HepG2 (cell line): ENCODE results near the gene MTRR. TPM values are rescaled to one million over a fixed set of nuclear protein-coding genes. Genes with fewer than 3 reads are reported as not detected.

ENCODE experiments used
- ATAC-seq: fragments of 200-7000 bp; cut with Tn5 transposase; 3 replicates; pipeline ENCODE4 v1.9.1; 2020; ENCODE audit warnings: mild to moderate bottlenecking, moderate library complexity
- BruUV-seq: library from RNA; stranded (reverse); fragments of 400-500 nt; replicated peaks from 2 replicates; lab custom pipeline; 2021; lab: Mats Ljungman, UMichigan
- CTCF ChIA-PET: fragments of 300-600 bp; formaldehyde crosslinking; extraction: SDS; loops from one replicate; lab custom pipeline; 2021; ENCODE audit warnings: low total read pairs, inconsistent platforms, low intra/inter-chr PET ratio; lab: Yijun Ruan, JAX
- POLR2A ChIA-PET: fragments of 350-600 bp; sonication (Branson Sonifier 250); formaldehyde crosslinking; loops from one replicate; lab custom pipeline; 2020; ENCODE audit warnings: antibody characterized with exemption, inconsistent platforms; lab: Yijun Ruan, JAX
- DNase-seq: peaks from one replicate; pipeline ENCODE4 v3.0.0-alpha.2; 2015; ENCODE audit warnings: low spot score
- FAIRE-seq: peaks from 3 replicates; lab custom pipeline; 2011; peaks lifted over from hg19 to GRCh38; lab: Jason Lieb, UNC
- H2AFZ ChIP-seq: one replicate; pipeline ENCODE4 v1.6.1; 2011; ENCODE audit warnings: low read length, inconsistent platforms
- H3K27ac ChIP-seq: fragments of 300-600 bp; 3 replicates; pipeline ENCODE4 v1.8.0; 2011; ENCODE audit warnings: mixed run types, mild to moderate bottlenecking, mixed read lengths, low read length, inconsistent platforms; ENCODE audit not compliant: insufficient read depth; ENCODE audit errors: extremely low read length
- H3K27me3 ChIP-seq, 2 experiments: fragments of 200-600 bp in 1 of 2; 2 replicates in 1 of 2; 3 replicates in 1 of 2; pipeline versions ENCODE4 v1.6.0 to v1.8.0; 2011; ENCODE audit warnings: low read length in 2 of 2, mild to moderate bottlenecking in 2 of 2, moderate library complexity in 2 of 2, inconsistent platforms in 1 of 2; ENCODE audit not compliant: insufficient read depth in 2 of 2, control insufficient read depth in 1 of 2
- H3K36me3 ChIP-seq, 2 experiments: fragments of 200-600 bp in 1 of 2; replicated peaks in 1 of 2; 2 replicates in 1 of 2; 3 replicates in 1 of 2; pipeline versions ENCODE4 v1.5.1 to v1.8.0; 2011; ENCODE audit warnings: low read length in 2 of 2, inconsistent platforms in 1 of 2; ENCODE audit not compliant: insufficient read depth in 2 of 2, control insufficient read depth in 1 of 2
- H3K4me1 ChIP-seq: 2 replicates; pipeline ENCODE4 v1.5.1; 2012; ENCODE audit warnings: low read length, inconsistent platforms; ENCODE audit not compliant: insufficient read depth
- H3K4me2 ChIP-seq: 2 replicates; pipeline ENCODE4 v1.6.0; 2011; ENCODE audit warnings: low read depth, low read length, inconsistent platforms
- H3K4me3 ChIP-seq, 3 experiments: fragments of 200-600 bp in 1 of 3; sonication (generic), shearing (Covaris generic) in 1 of 3; replicated peaks in 1 of 3; 2 replicates each; pipeline ENCODE4 v1.5.1; 2011 to 2016; ENCODE audit warnings: low read length in 3 of 3, inconsistent platforms in 2 of 3, low read depth in 2 of 3, mild to moderate bottlenecking in 2 of 3, control low read depth in 1 of 3, mixed read lengths in 1 of 3; ENCODE audit not compliant: insufficient read depth in 1 of 3
- H3K79me2 ChIP-seq: one replicate; pipeline ENCODE4 v1.6.1; 2011; ENCODE audit warnings: low read length, inconsistent platforms; ENCODE audit not compliant: insufficient read depth
- H3K9ac ChIP-seq: 2 replicates; pipeline ENCODE4 v1.6.0; 2011; ENCODE audit warnings: mild to moderate bottlenecking, low read depth, low read length, inconsistent platforms; ENCODE audit not compliant: insufficient read depth
- H3K9me3 ChIP-seq: 2 replicates; pipeline ENCODE4 v1.5.1; 2012; ENCODE audit warnings: mild to moderate bottlenecking, low read length
- H4K20me1 ChIP-seq: 2 replicates; pipeline ENCODE4 v1.6.0; 2011; ENCODE audit warnings: inconsistent platforms, mild to moderate bottlenecking, low read length, moderate library complexity; ENCODE audit not compliant: insufficient read depth
- BHLHE40 ChIP-seq: IDR thresholded peaks from 2 replicates; pipeline ENCODE4 v1.6.1; 2011; ENCODE audit warnings: low read length, improper control_type of control experiment
- DNMT3B ChIP-seq: conservative IDR thresholded peaks from 2 replicates; pipeline ENCODE4 v1.6.1; 2016; ENCODE audit warnings: missing biosample characterization, control low read depth
- FOSL2 ChIP-seq: sonication (generic); formaldehyde crosslinking; IDR thresholded peaks from 2 replicates; pipeline ENCODE4 v1.4.0; 2020; ENCODE audit warnings: missing genetic modification reagents
- KAT8 ChIP-seq: IDR thresholded peaks from 2 replicates; pipeline ENCODE4 v1.6.1; 2016; ENCODE audit warnings: missing genetic modification reagents, missing compliant biosample characterization
- KLF11 ChIP-seq: IDR thresholded peaks from 2 replicates; pipeline ENCODE4 v1.6.1; 2016; ENCODE audit warnings: missing compliant biosample characterization
- NFIB ChIP-seq: sonication (generic); formaldehyde crosslinking; IDR thresholded peaks from 2 replicates; pipeline ENCODE4 v1.9.0; 2021; ENCODE audit warnings: missing genetic modification reagents, mild to moderate bottlenecking, borderline replicate concordance
- POLR2AphosphoS5 ChIP-seq: IDR thresholded peaks from 2 replicates; pipeline ENCODE4 v1.6.1; 2012; ENCODE audit warnings: low read depth, low read length
- TFE3 ChIP-seq: IDR thresholded peaks from 2 replicates; pipeline ENCODE4 v1.6.1; 2016
- TP53 ChIP-seq: sonication (generic); formaldehyde crosslinking; conservative IDR thresholded peaks from 2 replicates; pipeline ENCODE4 v1.4.0; 2020; ENCODE audit warnings: missing genetic modification reagents
- TRIM22 ChIP-seq: fragments of 450-650 bp; IDR thresholded peaks from 2 replicates; pipeline ENCODE4 v1.6.1; 2017
- ZNF224 ChIP-seq: sonication (generic); formaldehyde crosslinking; IDR thresholded peaks from 2 replicates; pipeline ENCODE4 v1.5.0; 2020; ENCODE audit warnings: mild to moderate bottlenecking, missing genetic modification reagents
- ZNF30 ChIP-seq: sonication (generic); formaldehyde crosslinking; IDR thresholded peaks from 2 replicates; pipeline ENCODE4 v1.5.0; 2020; ENCODE audit warnings: mild to moderate bottlenecking, missing genetic modification reagents
- ZNF644 ChIP-seq: IDR thresholded peaks from 2 replicates; pipeline ENCODE4 v1.6.1; 2016; ENCODE audit warnings: low read depth
- ZNF646 ChIP-seq: sonication (generic); formaldehyde crosslinking; IDR thresholded peaks from 2 replicates; pipeline ENCODE4 v1.9.0; 2021; ENCODE audit warnings: mild to moderate bottlenecking, missing genetic modification reagents
- ZNF841 ChIP-seq: sonication (generic); formaldehyde crosslinking; IDR thresholded peaks from 2 replicates; pipeline ENCODE4 v1.8.1; 2023; ENCODE audit warnings: missing genetic modification reagents, borderline replicate concordance
- in situ Hi-C: cut with HindIII; loops from 2 replicates; pipeline ENCODE4 v1.10.0; 2017; ENCODE audit warnings: low pct_unique_long_range_greater_than_20kb; ENCODE audit not compliant: extremely low pct_ligation_motif_present
- intact Hi-C: fragments of 100-400 bp; cut with micrococcal nuclease; formaldehyde crosslinking; loops from one replicate; pipeline ENCODE4 v1.10.0; 2022; ENCODE audit not compliant: unreplicated experiment
- polyA plus RNA-seq, 8 experiments: library from polyadenylated mRNA; depleted of rRNA in 3 of 8; stranded (reverse) in 7 of 8; unstranded in 1 of 8; fragments of >200 nt; fragmentation: Illumina TruSeq in 4 of 8; extraction: Trizol in 4 of 8; gene quantifications; 2 replicates each; pipeline versions ENCODE4 v1.2.1 to v1.2.3, GENCODE V29; 2011 to 2016; ENCODE audit warnings: low read depth in 4 of 8, missing spikeins in 1 of 8, mixed read lengths in 1 of 8; ENCODE audit not compliant: insufficient read depth in 1 of 8
- total RNA-seq, 5 experiments: library from RNA; depleted of rRNA; stranded (reverse); fragments of >200 nt; fragmentation: Illumina TruSeq; extraction: Trizol; gene quantifications; 2 replicates each; pipeline ENCODE4 v1.2.3, GENCODE V29; 2016; ENCODE audit warnings: low read depth in 1 of 5
- TF ChIP-seq, protein P1 (sequence below), 2 experiments: fragments of 450-650 bp in 1 of 2; sonication (generic) in 1 of 2; formaldehyde crosslinking; IDR thresholded peaks; 2 replicates each; pipeline versions ENCODE4 v1.5.0 to v1.8.0; 2020 to 2022; ENCODE audit warnings: mild to moderate bottlenecking in 1 of 2, missing genetic modification reagents in 1 of 2

The MTRR gene
- total and polyA plus RNA-seq, 2 of the 13 experiments (the other 11 are each of a cell fraction or from before 2014, with no cell fraction given), result 39.2 to 59.2 TPM

DNA sequence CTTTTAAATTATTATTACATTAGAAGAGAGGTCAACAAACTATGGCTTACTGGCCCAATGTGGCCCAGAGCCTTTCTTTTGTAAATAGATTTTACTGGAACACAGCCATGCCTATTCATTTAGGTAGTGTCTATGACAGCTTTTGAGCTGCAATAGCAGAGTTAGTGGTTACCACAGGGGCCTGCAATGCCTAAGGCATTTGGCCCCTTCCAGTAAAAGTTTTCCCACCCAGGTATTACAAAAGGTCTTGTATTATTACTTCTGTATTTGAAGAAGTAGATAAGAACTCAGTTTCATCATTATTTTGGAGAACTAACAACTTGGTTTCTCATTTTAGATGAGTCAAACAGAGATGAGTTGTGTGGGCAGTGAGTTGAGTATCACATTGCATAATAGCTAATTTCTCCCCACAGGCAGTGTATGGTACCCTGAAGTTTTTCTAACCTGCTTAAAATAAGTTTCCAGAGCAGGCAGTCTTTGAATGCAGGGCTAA, 9.5 kb downstream of the MTRR start:
- peak; percentile 49 for ATAC-seq
- DNase-seq, result peak; percentile 41
- H3K4me2 ChIP-seq, result peak overlapping the region; percentile 64
- POLR2A ChIA-PET, result interaction anchor here (2.4 kb wide), 1 partner anchor 10 kb away, joined by 16 read pairs; the partner anchor contains the start of genes FASTKD3 and MTRR
- CTCF ChIA-PET, result no interaction called here
- no peak overlapping the region; a peak in 1 of 6 replicates for H3K4me3 ChIP-seq
- BruUV-seq, result no TSS peak
- intact Hi-C loops, result no loop called here
- in situ Hi-C loops, result no loop called here
- peaks cover 62% of the 10 kb centered on the region for H3K79me2 ChIP-seq
- peaks cover 52% of the 10 kb centered on the region for H3K4me1 ChIP-seq
- H3K9me3 ChIP-seq, result no peaks in the 10 kb centered on the region
- H3K36me3 ChIP-seq, result peaks cover 25 to 67% of the 10 kb centered on the region in 2 experiments
- H2AFZ ChIP-seq, result no peak overlapping the region
- no peaks in the 10 kb centered on the region for H3K27me3 ChIP-seq
- H4K20me1 ChIP-seq, result no peaks in the 10 kb centered on the region; the same call in 1 of the 2 replicates
- H3K27ac ChIP-seq, result peak overlapping the region; percentile 22
- no peak for FAIRE-seq
- no peak overlapping the region for H3K9ac ChIP-seq
- TF ChIP-seq KLF11 (CRISPR knock-in tag), result no peak
- no peak for TF ChIP-seq NFIB (CRISPR knock-in tag)
- TF ChIP-seq ZNF224 (CRISPR knock-in tag), result no peak
- no peak for TF ChIP-seq POLR2AphosphoS5
- TF ChIP-seq TFE3 (CRISPR knock-in tag), result no peak
- TF ChIP-seq ZNF30 (CRISPR knock-in tag), result no peak
- TF ChIP-seq, protein P1, sequence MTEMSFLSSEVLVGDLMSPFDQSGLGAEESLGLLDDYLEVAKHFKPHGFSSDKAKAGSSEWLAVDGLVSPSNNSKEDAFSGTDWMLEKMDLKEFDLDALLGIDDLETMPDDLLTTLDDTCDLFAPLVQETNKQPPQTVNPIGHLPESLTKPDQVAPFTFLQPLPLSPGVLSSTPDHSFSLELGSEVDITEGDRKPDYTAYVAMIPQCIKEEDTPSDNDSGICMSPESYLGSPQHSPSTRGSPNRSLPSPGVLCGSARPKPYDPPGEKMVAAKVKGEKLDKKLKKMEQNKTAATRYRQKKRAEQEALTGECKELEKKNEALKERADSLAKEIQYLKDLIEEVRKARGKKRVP (CRISPR knock-in tag; IDR thresholded peaks at IDR 0.05), result peak in 1 of 2 experiments; percentile 58; a peak in 1 of 4 replicates
- TF ChIP-seq FOSL2 (CRISPR knock-in tag), result peak; percentile 28; the same call in 1 of the 2 replicates
- TF ChIP-seq BHLHE40, result no peak
- TF ChIP-seq TP53 (CRISPR knock-in tag), result no peak
- 0 out of 2 replicates have a peak, but pooled peaks have one; percentile 13 for TF ChIP-seq ZNF644 (CRISPR knock-in tag)
- no peak for TF ChIP-seq ZNF646 (CRISPR knock-in tag)
- TF ChIP-seq ZNF841 (CRISPR knock-in tag), result no peak
- TF ChIP-seq KAT8, result no peak
- no peak for TF ChIP-seq DNMT3B (CRISPR knock-in tag)
- TF ChIP-seq TRIM22, result no peak
